ENCODE measurements around the gene TRHDE. TPM values are rescaled to one million over a fixed set of nuclear protein-coding genes. Genes with fewer than 3 reads are reported as not detected.

TRHDE gene
- total and polyA plus RNA-seq, 3 donors from 2014 or later: 2.8 to 8.5 (median 3.9) TPM

DNA sequence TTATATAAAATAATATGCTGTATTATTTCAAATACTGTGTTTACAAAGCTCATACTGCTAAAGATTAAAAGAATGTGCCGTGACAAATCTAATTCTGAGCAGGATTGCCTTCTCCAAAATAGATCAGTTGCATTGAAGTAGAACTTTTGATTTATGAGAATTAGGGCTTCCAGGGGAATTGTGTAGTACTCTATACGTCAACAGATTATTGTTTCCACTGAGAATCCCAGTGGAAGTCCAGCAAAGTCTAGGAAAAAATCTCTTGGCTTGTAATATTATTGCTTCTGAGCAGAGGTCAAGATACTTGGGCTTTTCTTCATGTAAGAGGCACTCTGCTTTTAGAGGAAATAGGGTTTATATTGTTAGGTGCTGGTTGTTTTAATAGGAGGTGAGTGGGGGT lies 133.9 kb downstream of the TRHDE start:
- Histone ChIP-seq H3K27ac (no peak overlapping the region), H3K36me3 (ENCODE audit: low read depth, missing control alignments) (no peaks in the 10 kb centered on the region), H3K4me1 (no peaks in the 10 kb centered on the region), H3K9me3 (no peaks in the 10 kb centered on the region), H3K4me3 (no peak overlapping the region), H3K27me3 (no peaks in the 10 kb centered on the region)
- intact Hi-C loops (cut with DNase I; ENCODE audit: low total_unique reads): no loop called here
- no peak for DNase-seq
- no peak for TF ChIP-seq POLR2A (IDR thresholded peaks at IDR 0.05)
- TF ChIP-seq, protein P1, sequence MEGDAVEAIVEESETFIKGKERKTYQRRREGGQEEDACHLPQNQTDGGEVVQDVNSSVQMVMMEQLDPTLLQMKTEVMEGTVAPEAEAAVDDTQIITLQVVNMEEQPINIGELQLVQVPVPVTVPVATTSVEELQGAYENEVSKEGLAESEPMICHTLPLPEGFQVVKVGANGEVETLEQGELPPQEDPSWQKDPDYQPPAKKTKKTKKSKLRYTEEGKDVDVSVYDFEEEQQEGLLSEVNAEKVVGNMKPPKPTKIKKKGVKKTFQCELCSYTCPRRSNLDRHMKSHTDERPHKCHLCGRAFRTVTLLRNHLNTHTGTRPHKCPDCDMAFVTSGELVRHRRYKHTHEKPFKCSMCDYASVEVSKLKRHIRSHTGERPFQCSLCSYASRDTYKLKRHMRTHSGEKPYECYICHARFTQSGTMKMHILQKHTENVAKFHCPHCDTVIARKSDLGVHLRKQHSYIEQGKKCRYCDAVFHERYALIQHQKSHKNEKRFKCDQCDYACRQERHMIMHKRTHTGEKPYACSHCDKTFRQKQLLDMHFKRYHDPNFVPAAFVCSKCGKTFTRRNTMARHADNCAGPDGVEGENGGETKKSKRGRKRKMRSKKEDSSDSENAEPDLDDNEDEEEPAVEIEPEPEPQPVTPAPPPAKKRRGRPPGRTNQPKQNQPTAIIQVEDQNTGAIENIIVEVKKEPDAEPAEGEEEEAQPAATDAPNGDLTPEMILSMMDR (IDR thresholded peaks at IDR 0.05): no peak
- WGBS, 2 donors: 51 to 53% methylated on average over 2 of the region's 2 CpGs

DNA sequence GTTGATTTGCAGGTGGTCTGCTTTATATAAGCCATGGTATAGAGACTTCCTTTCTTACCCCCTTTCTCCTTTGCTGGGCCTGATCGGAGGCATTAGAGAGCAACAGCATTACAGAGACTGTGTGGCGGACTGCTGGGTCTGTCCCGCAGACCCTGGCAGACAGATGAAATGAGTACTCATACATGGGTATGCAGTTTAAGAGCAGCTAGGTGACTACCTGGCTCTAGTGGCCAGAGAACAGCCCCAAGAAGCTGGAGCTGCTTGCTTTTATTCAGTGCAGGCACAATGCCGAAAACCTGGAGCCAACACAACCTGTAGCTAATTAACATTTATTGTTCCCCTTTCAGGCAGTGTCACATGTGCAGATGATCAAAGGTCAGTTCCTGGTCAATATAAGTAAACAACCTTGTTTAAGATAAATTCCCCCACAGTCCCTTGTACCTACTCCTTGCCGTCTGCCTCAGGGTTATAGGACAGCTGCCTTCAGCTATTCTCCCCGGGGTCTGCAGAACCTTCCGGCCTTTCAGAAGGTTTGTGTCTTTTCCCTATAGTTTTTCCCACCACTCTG lies 160.0 kb downstream of the TRHDE start:
- Histone ChIP-seq H3K4me3 (no peak overlapping the region), H3K4me1 (no peaks in the 10 kb centered on the region), H3K36me3 (ENCODE audit: low read depth, missing control alignments) (no peaks in the 10 kb centered on the region), H3K27me3 (no peaks in the 10 kb centered on the region), H3K9me3 (no peaks in the 10 kb centered on the region), H3K27ac (no peak overlapping the region)
- intact Hi-C loops (cut with DNase I; ENCODE audit: low total_unique reads): no loop called here
- no peak for DNase-seq
- WGBS, 2 donors: 72 to 86% methylated on average over 6 to 7 of the region's 7 CpGs
- TF ChIP-seq, protein P1 (IDR thresholded peaks at IDR 0.05): no peak
- no peak for TF ChIP-seq POLR2A (IDR thresholded peaks at IDR 0.05)

DNA sequence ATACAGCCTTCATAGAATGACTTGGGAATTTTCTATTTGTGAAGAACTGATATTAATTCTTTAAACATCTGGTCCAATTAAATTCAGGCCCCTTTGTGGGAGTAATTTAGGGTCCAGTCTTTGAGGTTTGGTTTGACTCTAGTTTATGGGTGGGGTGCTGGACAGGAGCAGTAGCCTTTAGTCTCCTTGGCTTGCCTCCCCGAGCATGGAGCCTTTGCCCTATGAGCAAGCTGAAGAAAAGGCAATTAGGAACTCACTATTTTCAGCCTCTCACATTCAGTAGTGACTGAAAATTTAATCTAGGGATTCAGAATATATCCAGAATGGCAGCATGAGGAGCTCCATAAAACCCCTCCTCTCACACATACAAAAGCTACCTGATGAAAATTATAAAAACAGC lies 161.1 kb downstream of the TRHDE start:
- Histone ChIP-seq H3K4me3 (no peak overlapping the region), H3K27me3 (no peaks in the 10 kb centered on the region), H3K36me3 (ENCODE audit: low read depth, missing control alignments) (no peaks in the 10 kb centered on the region), H3K9me3 (no peaks in the 10 kb centered on the region), H3K4me1 (no peaks in the 10 kb centered on the region), H3K27ac (no peak overlapping the region)
- intact Hi-C loops (cut with DNase I; ENCODE audit: low total_unique reads): no loop called here
- DNase-seq: no peak
- TF ChIP-seq, protein P1 (IDR thresholded peaks at IDR 0.05): no peak
- TF ChIP-seq POLR2A (IDR thresholded peaks at IDR 0.05): no peak
- 79 to 90% methylated on average over 1 of the region's 1 CpG for WGBS, 2 donors

DNA sequence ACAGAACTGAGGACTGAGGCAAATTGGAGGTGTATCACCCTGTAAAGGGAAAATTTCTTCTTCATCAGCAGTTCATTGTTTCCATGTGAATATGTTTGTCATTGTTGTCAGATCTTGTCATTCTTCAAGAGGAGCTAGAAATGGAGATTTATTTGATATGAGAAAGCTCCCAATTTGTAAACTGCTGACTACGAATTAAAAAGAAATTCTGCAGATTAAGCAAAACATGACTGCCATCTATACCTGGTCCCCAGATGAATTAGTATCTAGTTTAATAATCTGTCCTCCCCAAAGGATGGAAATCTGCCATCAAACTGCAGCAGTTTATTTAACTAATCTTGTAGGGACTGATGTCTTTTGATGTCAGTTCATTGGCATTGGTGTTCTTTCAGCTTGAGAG lies 162.8 kb downstream of the TRHDE start:
- no peak overlapping the region for H3K27ac ChIP-seq
- H3K27me3 ChIP-seq: no peaks in the 10 kb centered on the region
- 85 to 93% methylated on average over 1 of the region's 1 CpG for WGBS, 2 donors
- no peaks in the 10 kb centered on the region for H3K9me3 ChIP-seq
- H3K4me1 ChIP-seq: no peaks in the 10 kb centered on the region
- no peak for DNase-seq
- intact Hi-C loops (cut with DNase I; ENCODE audit: low total_unique reads): no loop called here
- TF ChIP-seq, protein P1 (IDR thresholded peaks at IDR 0.05): no peak
- no peak for TF ChIP-seq POLR2A (IDR thresholded peaks at IDR 0.05)
- H3K36me3 ChIP-seq (ENCODE audit: low read depth, missing control alignments): no peaks in the 10 kb centered on the region
- H3K4me3 ChIP-seq: no peak overlapping the region

DNA sequence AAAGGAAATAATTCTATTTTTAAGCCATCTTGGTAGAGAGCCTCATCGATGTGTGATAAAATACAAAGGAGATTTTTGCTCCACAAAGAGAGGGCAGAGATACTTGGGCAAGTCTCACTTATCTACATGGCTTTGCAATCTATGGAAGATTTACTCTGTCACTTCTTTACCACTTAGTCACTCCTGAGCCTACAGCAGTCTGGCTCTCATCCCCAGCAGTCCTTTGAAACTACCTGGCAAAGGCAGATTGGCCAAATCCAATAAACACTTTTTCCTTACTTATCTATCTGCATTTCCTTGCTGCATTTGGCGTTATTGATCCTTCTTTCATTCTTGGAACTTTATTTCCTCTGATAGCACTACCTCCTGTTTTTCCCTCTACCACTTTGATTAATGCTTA lies 170.0 kb downstream of the TRHDE start:
- Histone ChIP-seq H3K36me3 (ENCODE audit: low read depth, missing control alignments) (no peaks in the 10 kb centered on the region), H3K9me3 (no peaks in the 10 kb centered on the region), H3K27me3 (no peaks in the 10 kb centered on the region), H3K4me1 (no peaks in the 10 kb centered on the region), H3K27ac (no peak overlapping the region), H3K4me3 (no peak overlapping the region)
- intact Hi-C loops (cut with DNase I; ENCODE audit: low total_unique reads): no loop called here
- TF ChIP-seq POLR2A (IDR thresholded peaks at IDR 0.05): no peak
- TF ChIP-seq, protein P1 (IDR thresholded peaks at IDR 0.05): no peak
- 84 to 86% methylated on average over 2 of the region's 2 CpGs for WGBS, 2 donors
- DNase-seq: no peak

Data from testis (tissue), 3 donors.